GM18858 (cell line): Measurements from ENCODE around the gene HSD17B14.
"Not testable (repeated sequence)": the region's sequence is repeated elsewhere in the genome, so short reads cannot be mapped to it uniquely, and the experiment has no call there.

Source experiments
- ATAC-seq: cut with Tn5 transposase; IDR thresholded peaks from one replicate; pipeline ENCODE4 v1.9.1; 2021; ENCODE audit not compliant: unreplicated experiment

The HSD17B14 gene

DNA sequence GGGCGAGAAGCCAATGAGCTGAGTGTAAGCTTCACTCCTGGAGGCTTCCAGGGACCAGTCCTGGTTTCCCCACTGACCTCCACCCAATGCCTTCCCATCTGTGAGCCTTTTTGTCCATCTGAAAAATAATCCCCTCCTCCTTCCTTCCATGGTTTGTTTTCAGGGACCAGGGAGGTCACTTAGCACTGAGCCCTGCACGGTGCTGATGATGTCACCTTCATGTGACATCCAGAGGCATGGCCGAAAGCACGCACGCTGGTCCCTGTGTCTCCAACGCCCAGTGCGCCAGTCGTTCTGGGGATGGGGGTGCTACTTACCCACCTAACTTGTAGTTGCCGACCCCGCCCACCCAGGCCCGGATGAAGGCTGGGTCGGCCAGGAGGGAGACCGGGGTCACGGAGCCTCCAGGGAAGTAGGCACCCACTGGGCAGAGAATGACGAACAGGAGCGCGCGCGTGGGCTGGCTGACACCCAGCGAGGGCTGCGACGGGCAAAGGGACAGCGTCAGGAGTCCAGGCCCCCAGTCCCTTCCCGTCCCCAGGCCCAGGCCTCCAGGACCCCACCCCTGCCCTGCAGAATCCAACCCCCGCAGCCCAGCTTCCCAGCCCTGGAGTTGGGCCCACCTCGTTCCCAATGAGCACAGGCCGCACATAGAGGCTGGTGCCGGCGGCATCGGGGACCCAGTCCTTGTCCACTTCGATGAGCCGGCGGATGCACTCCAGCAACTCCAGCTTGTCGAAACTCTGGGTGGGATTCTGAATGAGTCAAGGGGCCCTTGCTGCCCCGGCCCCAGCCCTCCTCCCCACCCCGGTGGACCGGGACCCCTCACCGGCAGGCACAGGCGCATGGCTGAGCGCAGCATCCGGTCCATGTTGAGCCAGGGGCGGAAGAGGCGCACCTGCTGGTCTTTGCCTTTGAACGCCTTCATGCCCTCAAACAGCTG lies 36.7 kb downstream of the HSD17B14 start:
- no peak for ATAC-seq

DNA sequence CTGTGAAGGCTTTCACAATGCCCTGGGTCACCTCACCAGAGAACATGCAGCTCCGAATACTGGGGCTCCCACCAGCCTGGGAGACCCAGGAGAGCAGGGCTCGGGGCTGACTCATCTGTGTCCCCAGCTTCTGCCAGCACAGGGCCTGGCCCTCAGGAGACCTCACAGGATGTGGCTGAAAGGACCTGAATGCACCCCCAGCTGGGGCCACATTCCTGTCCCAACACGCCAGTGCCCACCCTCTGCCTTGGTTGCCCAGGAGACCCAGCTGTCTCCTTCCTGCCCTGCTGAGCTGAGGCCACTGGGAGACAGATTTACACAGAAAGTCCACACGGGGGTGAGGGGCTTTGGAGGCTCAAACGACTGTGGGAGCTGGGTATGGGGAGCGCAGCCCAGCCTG lies 37.4 kb downstream of the HSD17B14 start:
- no peak for ATAC-seq

DNA sequence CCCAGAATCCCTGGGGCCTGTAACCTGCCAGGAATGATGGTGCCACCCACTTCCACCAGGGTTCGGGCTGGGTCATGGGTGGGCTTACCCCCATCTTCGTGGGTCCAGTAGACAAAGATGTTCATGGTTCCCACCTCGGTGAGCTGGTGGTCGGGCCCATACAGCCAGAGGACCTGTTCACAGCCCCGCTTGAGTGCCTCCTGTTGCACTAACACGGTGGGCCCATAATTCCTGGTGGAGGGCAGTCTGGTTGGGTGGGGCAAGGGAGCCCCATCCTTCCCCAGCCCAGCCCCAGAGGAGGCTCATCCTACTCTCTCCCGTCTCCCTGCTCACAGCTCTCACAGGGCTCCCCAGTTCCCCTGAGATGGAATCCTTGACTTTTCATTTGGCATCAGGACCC lies 39.2 kb downstream of the HSD17B14 start:
- no peak for ATAC-seq

DNA sequence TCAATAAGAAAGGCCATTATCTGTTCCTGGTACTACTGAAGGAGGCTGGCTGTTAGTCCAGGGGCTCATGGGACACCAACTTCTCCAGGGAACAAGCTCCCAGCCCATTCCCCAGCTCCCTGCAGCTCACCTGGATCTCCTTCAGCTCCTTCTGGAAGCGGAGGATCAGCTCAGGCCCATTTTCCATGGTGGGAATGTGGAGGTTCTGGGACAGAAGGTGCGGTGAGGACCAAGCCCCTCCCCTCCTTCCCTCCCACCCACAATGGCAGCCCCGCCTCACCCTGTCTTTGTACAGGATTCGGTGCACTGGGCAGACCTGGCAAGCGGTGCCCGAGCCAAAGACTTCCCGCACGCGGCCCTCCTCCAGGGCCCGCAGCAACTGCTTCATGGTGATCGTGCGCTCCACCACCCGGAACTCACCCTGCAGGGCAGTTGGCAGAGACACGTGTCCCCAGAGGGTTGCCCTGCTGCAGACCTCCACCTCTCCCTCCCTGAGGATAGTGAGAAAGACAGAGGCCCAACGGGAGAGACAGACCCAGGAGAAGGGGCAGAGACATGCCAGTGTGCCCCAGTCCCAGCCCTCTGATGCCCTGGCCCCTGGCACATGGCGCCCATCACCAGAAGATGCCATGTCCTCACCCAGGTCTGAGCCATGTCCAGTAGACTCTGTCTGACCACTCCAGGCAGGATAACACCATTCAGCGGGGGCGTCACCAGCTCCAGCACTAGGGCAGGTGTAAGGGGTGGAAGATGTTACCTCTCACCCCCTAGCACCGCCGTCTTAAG lies 39.8 kb downstream of the HSD17B14 start:
- no peak for ATAC-seq

DNA sequence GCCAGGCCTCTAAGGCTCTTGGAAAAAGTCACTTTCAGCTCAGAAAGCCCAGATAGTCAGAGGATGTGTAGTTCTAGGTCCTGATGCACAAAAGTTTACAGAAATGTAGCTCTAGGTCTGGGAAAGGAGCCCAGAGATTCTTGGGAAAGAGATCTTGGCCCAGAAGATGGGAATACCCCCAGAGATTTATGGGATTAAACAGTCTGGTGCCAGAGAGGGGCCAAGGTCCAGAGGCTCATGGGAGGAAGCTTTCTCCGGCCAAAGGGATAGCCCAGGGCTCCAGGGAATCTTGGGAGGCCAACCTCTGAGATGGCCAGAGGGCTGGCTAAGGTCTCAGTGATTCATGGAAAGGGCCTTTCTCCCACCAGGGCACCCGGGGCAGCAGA lies 40.6 kb downstream of the HSD17B14 start:
- no peak for ATAC-seq

DNA sequence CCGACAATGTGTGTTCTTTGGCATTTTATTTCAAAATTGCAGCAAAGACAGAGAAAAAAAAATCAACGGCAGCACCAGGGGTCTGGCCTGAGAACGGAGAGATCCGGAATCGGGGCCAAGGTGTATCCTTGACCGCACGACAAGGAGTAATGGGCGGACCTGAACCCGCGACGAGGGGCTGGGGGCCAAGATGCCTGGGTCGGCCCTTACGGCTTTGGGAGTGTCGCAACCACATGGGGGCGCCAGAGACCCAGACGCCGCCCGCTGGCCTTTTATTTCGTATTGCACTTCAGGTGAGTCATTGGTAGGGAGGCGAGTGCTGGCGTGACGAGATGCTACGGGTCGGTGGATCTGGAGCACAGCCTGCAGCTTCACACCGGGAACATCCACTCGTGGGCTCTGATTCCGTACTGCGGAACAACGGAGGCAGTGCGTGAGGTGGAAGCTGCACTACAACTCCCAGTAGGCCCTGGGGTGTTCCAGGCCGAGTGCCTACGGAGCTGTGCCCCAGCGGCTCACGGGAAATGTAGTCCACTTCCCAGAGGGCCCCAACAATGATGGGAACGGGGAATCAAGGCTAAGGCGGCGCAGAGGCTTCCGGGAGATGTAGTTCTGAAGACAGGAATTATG lies 41.1 kb downstream of the HSD17B14 start:
- no peak for ATAC-seq

DNA sequence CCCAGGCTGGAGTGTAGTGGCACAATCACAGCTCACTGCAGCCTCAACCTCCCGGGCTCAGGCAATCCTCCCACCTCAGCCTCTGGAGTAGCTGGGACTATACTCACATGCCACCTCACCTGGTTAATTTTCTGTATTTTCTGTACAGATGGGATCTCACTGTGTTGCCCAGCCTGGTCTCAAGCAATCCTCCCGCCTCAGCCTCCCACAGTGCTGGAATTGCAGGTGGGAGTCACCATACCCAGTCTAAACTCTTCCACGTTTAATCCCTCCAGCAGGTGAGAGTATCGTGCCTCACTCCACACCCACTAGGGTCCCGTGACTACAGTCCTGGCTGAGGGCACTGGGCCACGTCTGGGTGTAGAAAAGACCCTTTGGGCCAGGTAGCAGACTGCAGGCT lies 42.0 kb downstream of the HSD17B14 start:
- no peak for ATAC-seq

DNA sequence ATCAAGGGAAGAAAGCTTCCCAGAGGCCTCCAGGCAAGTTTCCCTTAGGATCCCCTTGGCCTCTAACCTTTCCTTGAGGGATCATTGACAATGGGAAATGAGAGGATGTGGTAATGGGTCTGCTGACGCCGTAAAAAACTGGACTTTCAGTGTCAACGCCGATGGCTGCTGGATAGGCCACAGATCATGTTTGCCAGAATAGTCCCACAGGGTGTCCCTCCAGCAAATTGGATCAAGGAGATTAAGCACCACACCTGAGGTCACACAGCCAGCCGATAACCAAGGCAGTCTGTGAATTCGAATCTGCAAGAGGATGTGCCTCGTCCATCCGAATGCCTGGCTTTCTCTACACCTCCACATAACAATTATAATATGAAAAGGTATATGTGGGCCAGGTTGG lies 43.0 kb downstream of the HSD17B14 start:
- ATAC-seq: no peak

DNA sequence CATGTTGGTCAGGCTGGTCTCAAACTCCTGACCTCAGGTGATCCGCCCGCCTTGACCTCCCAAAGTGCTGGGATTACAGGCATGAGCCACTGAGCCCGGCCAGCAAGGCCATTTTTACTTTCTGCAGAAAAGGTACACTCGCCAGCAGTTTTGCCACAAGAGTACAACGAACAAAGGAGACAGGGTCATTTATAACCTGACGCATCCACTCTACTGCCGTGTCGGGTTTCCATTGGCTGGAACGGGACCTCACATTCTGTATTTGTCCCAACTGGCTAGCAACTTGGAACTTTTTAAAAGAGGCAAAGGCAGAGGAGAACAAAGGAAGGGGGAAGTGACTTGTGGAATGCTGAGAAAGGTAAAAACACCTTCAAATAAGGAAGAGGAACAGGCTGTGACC lies 49.0 kb downstream of the HSD17B14 start:
- ATAC-seq: not testable (repeated sequence)

DNA sequence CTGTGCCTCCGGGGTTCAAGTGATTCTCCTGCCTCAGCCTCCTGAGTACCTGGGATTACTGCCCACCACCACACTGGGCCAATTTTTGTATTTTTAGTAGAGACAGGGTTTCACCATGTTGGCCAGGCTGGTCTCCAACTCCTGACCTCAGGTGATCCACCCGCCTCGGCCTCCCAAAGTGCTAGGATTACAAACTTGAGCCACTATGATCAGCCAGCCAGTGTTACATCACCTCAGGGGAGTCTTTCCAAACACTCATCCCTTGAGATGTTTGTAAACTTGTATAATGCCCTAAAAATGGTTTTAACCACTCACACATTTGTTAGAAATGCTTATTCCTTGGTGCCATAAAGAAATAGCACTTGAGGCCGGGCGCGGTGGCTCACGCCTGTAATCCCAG lies 49.9 kb downstream of the HSD17B14 start:
- ATAC-seq: not testable (repeated sequence)

DNA sequence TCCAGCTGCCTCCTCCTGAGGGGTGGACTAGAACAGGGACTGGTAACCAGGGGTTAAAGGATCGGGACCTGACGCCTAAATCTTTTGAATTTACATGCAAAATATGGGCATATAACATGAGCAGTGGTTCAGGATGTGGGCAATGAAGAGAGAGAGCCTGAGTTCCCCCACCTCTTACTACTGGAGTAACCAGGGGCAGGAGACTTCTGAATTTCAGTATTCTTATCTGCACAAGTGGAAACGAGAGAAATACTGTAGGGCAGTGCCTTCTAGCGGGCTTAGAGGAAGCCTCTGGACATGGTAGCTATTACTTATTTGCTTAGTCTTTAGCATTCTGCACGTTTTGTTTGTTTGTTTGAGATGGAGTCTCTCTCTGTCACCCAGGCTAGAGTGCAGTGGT lies 51.8 kb downstream of the HSD17B14 start:
- no peak for ATAC-seq

DNA sequence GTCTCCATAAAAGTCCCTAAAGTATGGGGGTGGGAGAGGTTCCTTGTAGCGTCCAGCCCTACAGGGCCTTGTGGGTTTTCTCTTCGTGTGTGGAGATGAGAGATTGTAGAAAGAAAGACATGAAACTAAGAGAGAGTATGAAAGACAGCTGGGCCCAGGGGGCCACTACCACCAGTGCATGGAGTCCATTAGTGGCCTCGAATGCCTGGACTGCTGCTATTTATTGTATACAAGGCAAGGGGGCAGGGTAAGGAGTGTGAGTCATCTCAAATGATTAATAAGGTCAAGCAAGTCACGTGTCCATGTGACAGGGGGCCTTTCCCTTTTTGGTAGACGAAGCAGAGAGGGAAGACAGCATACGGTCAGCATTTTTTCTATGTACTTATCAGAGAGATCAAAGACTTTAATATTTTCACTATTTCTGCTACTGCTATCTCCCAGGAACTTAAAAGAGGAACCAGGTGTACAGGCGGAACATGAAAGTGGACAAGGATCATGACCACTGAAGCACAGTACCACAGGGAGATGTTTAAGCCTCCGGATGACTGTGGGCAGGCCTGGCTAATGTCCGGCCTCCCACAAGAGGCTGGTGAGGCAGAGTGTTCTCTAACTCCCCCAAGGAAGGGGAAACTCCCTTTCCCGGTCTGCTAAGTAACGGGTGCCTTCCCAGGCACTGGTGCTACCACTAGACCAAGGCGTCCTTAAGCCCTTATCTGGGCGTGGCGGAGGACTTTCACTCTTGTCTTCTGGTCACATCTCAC lies 55.5 kb downstream of the HSD17B14 start:
- no peak for ATAC-seq

DNA sequence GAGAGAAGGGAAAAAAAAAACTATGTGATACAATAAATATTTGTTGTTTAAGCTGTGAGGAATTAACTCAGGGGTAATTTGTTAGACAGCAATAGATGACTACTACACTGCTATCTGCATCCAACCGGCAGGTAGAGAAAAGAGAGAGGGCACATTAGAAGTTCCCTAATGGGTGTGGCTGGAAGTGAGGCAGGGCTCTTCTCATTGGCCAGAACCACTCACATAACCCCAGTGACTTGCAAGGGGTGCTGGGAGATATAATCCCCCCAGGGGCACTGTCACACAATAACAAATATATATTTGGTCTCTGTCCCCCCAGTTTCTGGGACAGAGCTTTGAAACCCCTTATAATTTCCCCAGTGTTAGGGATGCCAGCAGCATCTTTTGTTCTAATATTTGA lies 56.7 kb downstream of the HSD17B14 start:
- no peak for ATAC-seq

DNA sequence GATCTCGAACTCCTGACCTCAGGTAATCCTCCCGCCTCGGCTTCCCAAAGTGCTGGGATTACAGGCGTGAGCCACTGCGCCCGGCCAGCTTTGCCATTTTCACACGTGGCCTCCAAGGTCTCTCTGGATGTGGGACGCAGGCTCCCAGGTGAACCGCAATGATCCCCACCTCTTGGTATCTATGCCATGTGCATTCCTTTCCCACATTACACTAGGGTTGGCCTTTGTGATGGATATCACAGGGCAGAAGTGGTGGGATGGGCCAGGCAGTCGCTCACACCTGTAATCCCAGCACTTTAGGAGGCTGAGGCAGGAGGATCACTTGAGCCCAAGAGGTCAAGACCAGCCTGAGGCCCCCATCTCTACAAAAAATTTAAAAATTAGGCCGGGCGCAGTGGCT lies 58.6 kb downstream of the HSD17B14 start:
- ATAC-seq: no peak

DNA sequence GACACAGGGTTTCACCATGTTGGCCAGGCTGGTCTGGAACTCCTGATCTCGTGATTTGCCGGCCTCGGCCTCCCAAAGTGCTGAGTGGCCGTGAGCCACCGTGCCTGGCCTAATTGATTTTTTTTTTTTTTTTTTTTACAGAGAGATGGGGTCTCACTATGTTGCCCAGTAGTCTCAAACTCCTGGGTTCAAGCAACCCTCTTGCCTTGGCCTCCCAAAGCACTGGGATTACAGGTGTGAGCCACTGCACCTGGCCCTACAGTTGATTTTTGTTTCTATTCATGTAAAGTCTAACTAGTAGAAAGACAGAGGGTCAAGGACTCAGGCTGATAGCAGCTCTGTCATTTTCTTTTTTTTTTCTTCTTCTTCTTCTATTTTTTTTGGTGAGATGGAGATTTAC lies 59.2 kb downstream of the HSD17B14 start:
- no peak for ATAC-seq

DNA sequence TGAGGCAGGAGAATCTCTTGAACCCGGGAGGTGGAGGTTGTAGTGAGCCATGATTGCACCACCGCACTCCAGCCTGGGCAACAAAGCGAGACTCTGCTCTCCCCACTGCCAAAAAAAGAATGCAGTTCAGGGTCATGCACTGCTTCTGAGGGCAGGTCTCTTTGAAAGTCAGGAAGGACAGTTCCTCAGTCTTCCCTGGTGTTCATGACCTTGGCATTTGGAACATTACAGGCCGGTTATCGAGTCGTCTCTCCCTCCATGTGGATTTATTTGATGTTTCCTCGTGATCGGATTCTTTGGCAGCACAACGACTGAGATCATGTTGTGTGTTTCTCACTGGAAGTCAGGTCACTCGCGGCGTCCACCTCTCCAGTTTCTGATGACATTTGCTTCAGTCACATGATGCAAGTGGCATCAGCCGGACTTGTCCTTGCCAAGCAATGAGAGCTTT lies 63.8 kb downstream of the HSD17B14 start:
- no peak for ATAC-seq

DNA sequence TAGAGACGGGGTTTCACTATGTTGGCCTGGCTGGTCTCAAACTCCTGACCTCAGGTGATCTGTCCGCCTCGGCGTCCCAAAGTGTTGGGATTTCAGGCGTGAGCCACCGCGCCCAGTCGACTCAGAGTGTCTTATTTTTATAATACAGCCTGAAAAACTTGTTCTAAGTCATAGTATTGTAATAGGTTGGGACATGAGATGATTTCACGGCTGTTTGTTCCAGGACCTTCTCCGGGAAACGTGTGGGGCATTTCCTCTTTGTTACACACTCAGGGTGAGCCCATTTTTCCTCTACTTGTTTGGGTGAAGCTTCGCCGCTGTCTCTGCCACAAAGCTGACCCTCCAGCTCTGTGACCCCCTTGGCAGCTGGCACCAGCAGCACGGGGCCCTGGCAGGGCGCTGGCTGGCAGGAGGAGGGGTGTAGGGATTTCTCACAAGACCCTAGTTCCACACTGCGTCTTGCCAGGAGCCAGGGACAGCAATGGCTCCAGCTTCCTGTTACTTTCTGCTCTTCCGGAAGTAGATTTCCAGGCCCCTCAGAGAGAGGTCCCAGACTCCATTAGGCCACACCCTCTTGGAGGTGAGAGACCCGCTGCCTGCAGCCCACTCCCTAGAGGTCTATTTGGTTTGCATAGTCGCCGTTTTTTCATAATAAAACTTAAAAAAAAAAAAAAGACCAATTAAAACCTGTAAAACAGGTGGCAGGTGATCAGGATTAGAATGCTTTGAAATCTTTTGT lies 65.4 kb downstream of the HSD17B14 start:
- no peak for ATAC-seq

DNA sequence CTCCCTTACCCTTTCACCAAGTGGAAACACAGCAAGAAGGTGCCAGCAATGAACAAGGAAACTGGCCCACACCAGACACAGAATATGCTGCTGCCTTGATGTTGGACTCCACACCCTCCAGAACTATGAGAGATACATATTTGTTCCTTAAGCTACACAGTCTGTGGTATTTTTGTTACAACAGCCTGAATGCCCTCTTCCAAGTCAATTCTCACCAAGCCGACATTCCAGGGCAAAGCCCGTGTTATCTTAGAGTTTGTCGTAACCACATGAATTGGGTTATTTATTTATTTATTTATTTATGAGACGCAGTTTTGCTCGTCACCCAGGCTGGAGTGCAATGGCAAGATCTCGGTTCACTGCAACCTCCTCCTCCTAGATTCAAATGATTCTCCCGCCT lies 66.0 kb downstream of the HSD17B14 start:
- ATAC-seq: no peak

DNA sequence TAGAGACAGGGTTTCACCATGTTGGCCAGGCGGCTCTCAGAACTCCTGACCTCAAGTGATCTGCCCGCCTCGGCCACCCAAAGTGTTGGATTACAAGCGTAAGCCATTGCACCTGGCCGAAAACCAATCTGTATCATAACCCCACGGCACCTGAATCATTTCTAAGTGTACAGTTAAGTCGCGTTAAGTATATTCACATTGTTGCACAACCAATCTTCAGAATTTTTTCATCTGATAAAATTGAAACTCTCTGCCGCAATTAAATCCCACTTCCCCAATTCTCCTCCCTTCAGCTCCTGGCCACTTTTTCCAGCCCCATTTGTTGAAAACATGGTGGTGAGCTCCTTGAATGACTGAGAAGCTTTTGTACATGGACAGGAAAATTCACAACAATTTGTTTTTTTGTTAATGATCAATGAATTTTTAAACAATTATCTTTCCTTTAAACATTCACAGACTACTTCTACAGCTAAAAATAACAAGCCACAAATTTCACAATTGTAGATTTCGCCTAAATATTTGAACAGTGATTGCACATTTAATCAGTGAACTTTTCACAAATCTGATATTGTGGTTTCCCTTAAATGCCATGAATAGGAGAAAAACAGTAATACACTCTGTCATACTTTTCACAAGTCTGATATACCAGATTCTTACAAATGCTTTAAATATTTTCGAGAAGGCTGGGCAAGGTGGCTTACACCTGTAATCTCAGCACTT lies 67.1 kb downstream of the HSD17B14 start:
- ATAC-seq: no peak
